ENCODE results near the gene MAPK13.
"Not testable (repeated sequence)": the region's sequence is repeated elsewhere in the genome, so short reads cannot be mapped to it uniquely, and the experiment has no call there.

MAPK13 gene

GRCh38 chr6:36126553-36127458 is 3.5 kb upstream of the MAPK13 start:
- no peak for DNase-seq (ENCODE audit: low read depth in 1 of 2, low spot score in 1 of 2)

GRCh38 chr6:36127462-36128016 is 2.8 kb upstream of the MAPK13 start:
- no peak for DNase-seq (ENCODE audit: low read depth in 1 of 2, low spot score in 1 of 2)

GRCh38 chr6:36128073-36128472 is 2.2 kb upstream of the MAPK13 start:
- DNase-seq (ENCODE audit: low read depth in 1 of 2, low spot score in 1 of 2): no peak

- no peak for DNase-seq (ENCODE audit: low read depth in 1 of 2, low spot score in 1 of 2)
Observed at GRCh38 chr6:36128793-36129192, 1.5 kb upstream of the MAPK13 start.

GRCh38 chr6:36129334-36129733 is 979 bp upstream of the MAPK13 start:
- not testable (repeated sequence) for DNase-seq (ENCODE audit: low read depth in 1 of 2, low spot score in 1 of 2)

- peak in 1 of 2 donors; percentile 38 for DNase-seq (ENCODE audit: low read depth in 1 of 2, low spot score in 1 of 2)
Observed at GRCh38 chr6:36130667-36131510, 576 bp downstream of the MAPK13 start.

- DNase-seq (ENCODE audit: low read depth in 1 of 2, low spot score in 1 of 2): no peak
Observed at GRCh38 chr6:36131511-36132245, 1.4 kb downstream of the MAPK13 start.

- DNase-seq (ENCODE audit: low read depth in 1 of 2, low spot score in 1 of 2): no peak
Observed at GRCh38 chr6:36132246-36132895, 2.1 kb downstream of the MAPK13 start.

- no peak for DNase-seq (ENCODE audit: low read depth in 1 of 2, low spot score in 1 of 2)
Observed at GRCh38 chr6:36133148-36133547, 2.8 kb downstream of the MAPK13 start.

GRCh38 chr6:36133912-36134311 is 3.6 kb downstream of the MAPK13 start:
- DNase-seq (ENCODE audit: low read depth in 1 of 2, low spot score in 1 of 2): no peak

GRCh38 chr6:36135053-36135731 is 4.9 kb downstream of the MAPK13 start:
- DNase-seq (ENCODE audit: low read depth in 1 of 2, low spot score in 1 of 2): no peak

- no peak for DNase-seq (ENCODE audit: low read depth in 1 of 2, low spot score in 1 of 2)
Observed at GRCh38 chr6:36136034-36136433, 5.7 kb downstream of the MAPK13 start.

GRCh38 chr6:36136551-36136950 is 6.2 kb downstream of the MAPK13 start:
- no peak for DNase-seq (ENCODE audit: low read depth in 1 of 2, low spot score in 1 of 2)

GRCh38 chr6:36138667-36139066 is 8.4 kb downstream of the MAPK13 start:
- no peak for DNase-seq (ENCODE audit: low read depth in 1 of 2, low spot score in 1 of 2)

GRCh38 chr6:36139431-36139830 is 9.1 kb downstream of the MAPK13 start:
- DNase-seq (ENCODE audit: low read depth in 1 of 2, low spot score in 1 of 2): no peak

GRCh38 chr6:36139991-36140710 is 9.8 kb downstream of the MAPK13 start:
- no peak for DNase-seq (ENCODE audit: low read depth in 1 of 2, low spot score in 1 of 2)

- DNase-seq (ENCODE audit: low read depth in 1 of 2, low spot score in 1 of 2): no peak
Observed at GRCh38 chr6:36141091-36141490, 10.8 kb downstream of the MAPK13 start.

GRCh38 chr6:36141961-36142360 is 11.6 kb downstream of the MAPK13 start:
- DNase-seq (ENCODE audit: low read depth in 1 of 2, low spot score in 1 of 2): no peak
